LNCaP clone FGC (cell line): ENCODE results near the gene CDNF.

ENCODE experiments used
- DNase-seq: peaks from one replicate; pipeline ENCODE4 v3.0.0-alpha.2; 2011; ENCODE audit warnings: low read depth
- H3K4me3 ChIP-seq: 2 replicates; pipeline ENCODE4 v1.5.1; 2011; ENCODE audit warnings: mild to moderate bottlenecking, low read depth, low read length, control low read depth
- CTCF ChIP-seq: IDR thresholded peaks from 2 replicates; pipeline ENCODE4 v1.5.1; 2012; ENCODE audit warnings: mild to moderate bottlenecking; ENCODE audit not compliant: control insufficient read depth, insufficient read depth; ENCODE audit errors: extremely low read depth

Gene CDNF

GRCh38 chr10:14812271-14812670 lies 25.6 kb downstream of the CDNF start:
- DNase-seq = no peak
- no peak for TF ChIP-seq CTCF
- no peak overlapping the region for H3K4me3 ChIP-seq

GRCh38 chr10:14810969-14811953 lies 26.6 kb downstream of the CDNF start:
- TF ChIP-seq CTCF = no peak
- H3K4me3 ChIP-seq = no peak overlapping the region
- no peak for DNase-seq

GRCh38 chr10:14806318-14806717 lies 31.5 kb downstream of the CDNF start:
- no peak for DNase-seq
- no peak overlapping the region for H3K4me3 ChIP-seq
- no peak for TF ChIP-seq CTCF

GRCh38 chr10:14803827-14804226 lies 34.0 kb downstream of the CDNF start:
- no peak for TF ChIP-seq CTCF
- no peak for DNase-seq
- no peak overlapping the region for H3K4me3 ChIP-seq

- TF ChIP-seq CTCF = no peak
- H3K4me3 ChIP-seq = no peak overlapping the region
- no peak for DNase-seq
These were observed 36.1 kb downstream of the CDNF start for GRCh38 chr10:14801723-14802122.

GRCh38 chr10:14800397-14800796 lies 37.4 kb downstream of the CDNF start:
- H3K4me3 ChIP-seq = no peak overlapping the region
- no peak for DNase-seq
- TF ChIP-seq CTCF = no peak

- DNase-seq = no peak
- H3K4me3 ChIP-seq = no peak overlapping the region
- no peak for TF ChIP-seq CTCF
These were observed 39.2 kb downstream of the CDNF start for GRCh38 chr10:14798636-14799035.
